ENCODE data around the gene NAT9. TPM values are rescaled to one million over a fixed set of nuclear protein-coding genes. Genes with fewer than 3 reads are reported as not detected.
A peak's percentile ranks its signal among the peaks of the same experiment; 100 is the strongest.

Gene NAT9
- total and polyA plus RNA-seq, 4 experiments from 2014 or later = 11.9 to 70.3 (median 39.6) TPM

DNA sequence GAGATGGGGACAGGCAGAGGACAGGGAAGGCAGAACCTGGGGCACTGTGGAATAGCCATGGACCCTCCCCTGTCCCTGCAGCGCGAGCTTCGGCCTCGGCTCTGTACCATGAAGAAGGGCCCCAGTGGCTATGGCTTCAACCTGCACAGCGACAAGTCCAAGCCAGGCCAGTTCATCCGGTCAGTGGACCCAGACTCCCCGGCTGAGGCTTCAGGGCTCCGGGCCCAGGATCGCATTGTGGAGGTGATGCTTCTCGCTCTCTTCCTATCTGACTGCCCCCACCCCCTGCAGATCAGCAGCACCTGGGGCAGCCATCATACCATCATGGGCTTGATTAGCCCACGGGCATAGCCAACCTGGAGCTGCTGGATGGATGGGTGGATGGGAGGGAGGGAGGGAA is 14.2 kb downstream of the NAT9 start:
- ChIA-PET POLR2A (ENCODE audit: partially characterized antibody) (interaction anchor here (0.9 to 20.4 kb wide), 3 partner anchors 12 to 24 kb away, joined by 4 to 489 read pairs (median 217); partner anchors contain the start of genes NAT9, NHERF1 and RAB37), CTCF (ENCODE audit: partially characterized antibody) (interaction anchor here (1.1 to 9.0 kb wide), 7 partner anchors 8 to 104 kb away, joined by 3 to 74 read pairs (median 11); partner anchors contain the start of gene RAB37)
- DNase-seq = peak in 1 of 5 donors; percentile 2
- Mint-ChIP-seq H3K4me1 (peaks cover 33 to 68% (median 46%) of the 10 kb centered on the region in 4 donors), H3K4me3 (no peak overlapping the region), H3K9me3 (no peaks in the 10 kb centered on the region), H3K27ac (peak overlapping the region in 2 of 7 donors; percentile 79 to 93), H3K36me3 (peaks cover 16 to 38% of the 10 kb centered on the region in 2 donors), H3K27me3 (no peaks in the 10 kb centered on the region)
- no peak overlapping the region for H3K27ac ChIP-seq (ENCODE audit: low read depth, low read length)
- H3K4me3 ChIP-seq (ENCODE audit: low read length in 2 of 2) = no peak overlapping the region
- no peaks in the 10 kb centered on the region for H3K27me3 ChIP-seq (ENCODE audit: insufficient read depth, low read length)
- no peaks in the 10 kb centered on the region for H3K9me3 ChIP-seq (ENCODE audit: control insufficient read depth in 1 of 2, low read length in 2 of 2)
- intact Hi-C loops (cut with micrococcal nuclease) = no loop called here
- H3K4me1 ChIP-seq (ENCODE audit: insufficient read depth, low read length) = peaks cover 68% of the 10 kb centered on the region
- peaks cover 44% of the 10 kb centered on the region for H3K36me3 ChIP-seq (ENCODE audit: insufficient read depth, low read length)

DNA sequence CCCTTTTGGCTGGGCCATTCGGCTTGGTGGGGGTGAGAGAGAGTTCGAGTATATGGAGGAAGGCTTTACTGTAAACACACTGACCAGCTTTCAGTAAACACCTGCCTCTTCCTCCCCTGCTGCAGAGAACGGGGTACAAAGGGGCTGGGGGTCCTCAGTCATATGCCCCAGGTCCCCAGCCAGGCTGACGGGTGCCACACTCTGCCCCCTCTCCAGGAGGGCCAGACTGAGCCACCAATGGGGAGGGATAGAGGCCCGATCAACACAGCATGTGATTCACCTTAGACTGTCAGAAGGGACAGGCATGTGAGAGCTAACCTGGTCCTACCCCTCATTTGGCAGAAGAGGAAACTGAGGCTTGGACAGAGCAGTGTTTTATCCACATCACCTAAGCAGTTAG is 14.7 kb downstream of the NAT9 start:
- ChIA-PET POLR2A (ENCODE audit: partially characterized antibody) (interaction anchor here (3.8 to 20.4 kb wide), 3 partner anchors 12 to 24 kb away, joined by 33 to 489 read pairs (median 217); partner anchors contain the start of genes NAT9, NHERF1 and RAB37), CTCF (ENCODE audit: partially characterized antibody) (interaction anchor here (1.6 to 9.4 kb wide), 9 partner anchors 8 to 104 kb away, joined by 5 to 128 read pairs (median 25); partner anchors contain the start of gene RAB37)
- peak in 1 of 5 donors; percentile 1 for DNase-seq
- Mint-ChIP-seq H3K4me3 (peak overlapping the region in 3 of 8 donors; percentile 14 to 20 (median 17)), H3K9me3 (no peaks in the 10 kb centered on the region), H3K4me1 (peaks cover 32 to 69% (median 50%) of the 10 kb centered on the region in 4 donors), H3K27ac (peak overlapping the region; percentile 41 to 93 (median 77)), H3K27me3 (no peaks in the 10 kb centered on the region), H3K36me3 (peaks cover 13 to 35% of the 10 kb centered on the region in 2 donors)
- Histone ChIP-seq H3K27me3 (ENCODE audit: insufficient read depth, low read length) (no peaks in the 10 kb centered on the region), H3K9me3 (ENCODE audit: control insufficient read depth in 1 of 2, low read length in 2 of 2) (no peaks in the 10 kb centered on the region), H3K4me1 (ENCODE audit: insufficient read depth, low read length) (peaks cover 73% of the 10 kb centered on the region), H3K4me3 (ENCODE audit: low read length in 2 of 2) (no peak overlapping the region), H3K27ac (ENCODE audit: low read depth, low read length) (peak overlapping the region; percentile 65), H3K36me3 (ENCODE audit: insufficient read depth, low read length) (peaks cover 41% of the 10 kb centered on the region)
- intact Hi-C loops (cut with micrococcal nuclease) = no loop called here

DNA sequence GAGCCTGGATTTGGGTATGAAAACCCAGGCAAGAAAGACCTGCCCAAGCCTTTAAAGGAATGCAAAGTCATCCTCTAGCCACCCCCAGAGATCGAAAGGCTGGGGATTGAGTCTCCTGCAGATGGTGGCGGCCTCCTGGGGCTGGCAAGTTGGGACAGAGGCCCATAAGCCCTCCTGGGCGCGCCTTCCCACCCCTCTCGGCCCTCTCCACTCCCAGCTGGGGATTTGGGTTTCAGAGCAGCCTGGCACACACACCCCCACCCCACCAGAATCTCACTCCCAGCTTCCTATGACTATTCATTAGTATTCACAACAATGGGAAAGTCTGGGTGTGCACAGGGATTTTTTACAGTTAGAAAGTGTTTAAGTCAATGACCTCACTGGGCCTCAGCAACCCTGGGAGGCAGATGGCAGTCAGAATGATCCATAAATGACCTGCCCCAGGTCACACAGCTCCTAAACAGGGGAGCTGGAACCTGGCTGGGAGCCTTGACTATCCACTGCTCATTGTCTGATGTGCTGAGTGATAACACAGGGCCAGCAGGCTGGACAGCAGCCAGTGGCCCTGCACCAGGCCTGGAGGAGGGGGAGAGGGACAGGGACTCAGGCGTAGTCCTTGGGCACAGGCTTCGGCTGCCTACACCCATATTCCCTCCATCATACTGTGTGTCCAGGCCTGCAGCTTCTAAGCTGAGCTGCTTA is 15.6 kb downstream of the NAT9 start:
- POLR2A ChIA-PET (ENCODE audit: partially characterized antibody) = interaction anchor here (1.4 to 20.4 kb wide), 7 partner anchors 12 to 103 kb away, joined by 3 to 489 read pairs (median 20); partner anchors contain the start of genes NAT9, NHERF1 and RAB37
- H3K4me3 Mint-ChIP-seq = peak overlapping the region in 6 of 8 donors; percentile 8 to 90 (median 40)
- peaks cover 35% of the 10 kb centered on the region for H3K36me3 ChIP-seq (ENCODE audit: insufficient read depth, low read length)

DNA sequence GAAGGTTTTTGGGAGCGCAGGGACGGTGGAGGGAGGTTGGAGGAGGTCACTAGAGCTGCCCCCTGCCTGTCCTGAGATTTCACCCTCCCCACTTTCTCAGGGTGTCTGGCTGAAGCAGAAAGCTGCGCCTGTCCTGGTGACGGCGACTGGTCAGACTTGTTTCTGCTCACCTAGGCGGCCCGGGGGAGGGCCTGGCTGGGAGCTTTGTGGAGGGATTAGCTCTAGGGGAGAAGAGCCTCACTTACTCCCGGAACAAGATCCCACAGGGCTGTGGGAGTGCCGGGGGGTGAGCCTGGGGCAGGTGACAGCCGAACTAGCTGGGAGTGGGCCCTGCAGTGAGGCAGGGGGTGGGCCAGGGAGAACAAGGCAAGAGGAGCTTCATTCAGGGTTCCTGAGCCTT is 16.2 kb downstream of the NAT9 start:
- H3K4me3 ChIP-seq (ENCODE audit: low read length in 2 of 2) = peak overlapping the region in 1 of 2 donors; percentile 34
- intact Hi-C loops (cut with micrococcal nuclease) = loop anchor here (1.0 kb wide), 1 partner anchor 9 kb away; no protein-coding TSS in a partner anchor
- H3K36me3 ChIP-seq (ENCODE audit: insufficient read depth, low read length) = peaks cover 34% of the 10 kb centered on the region
- ChIA-PET POLR2A (ENCODE audit: partially characterized antibody) (interaction anchor here (1.4 to 20.4 kb wide), 7 partner anchors 11 to 102 kb away, joined by 3 to 489 read pairs (median 20); partner anchors contain the start of genes NAT9, NHERF1 and RAB37), CTCF (ENCODE audit: partially characterized antibody) (interaction anchor here (0.5 to 9.4 kb wide), 17 partner anchors 8 to 405 kb away, joined by 3 to 128 read pairs (median 10); partner anchors contain the start of genes NAT9 and RAB37)
- Mint-ChIP-seq H3K4me1 (peaks cover 39 to 78% (median 60%) of the 10 kb centered on the region in 4 donors), H3K27me3 (no peaks in the 10 kb centered on the region), H3K36me3 (peaks cover 12 to 33% of the 10 kb centered on the region in 2 donors), H3K4me3 (peak overlapping the region; percentile 20 to 90 (median 84)), H3K9me3 (no peaks in the 10 kb centered on the region), H3K27ac (peak overlapping the region; percentile 26 to 93 (median 79))
- H3K4me1 ChIP-seq (ENCODE audit: insufficient read depth, low read length) = peaks cover 88% of the 10 kb centered on the region
- H3K27ac ChIP-seq (ENCODE audit: low read depth, low read length) = peak overlapping the region; percentile 65
- no peaks in the 10 kb centered on the region for H3K27me3 ChIP-seq (ENCODE audit: insufficient read depth, low read length)
- DNase-seq = peak in 1 of 5 donors; percentile 33
- no peaks in the 10 kb centered on the region for H3K9me3 ChIP-seq (ENCODE audit: control insufficient read depth in 1 of 2, low read length in 2 of 2)

More for the DNA sequence above, 15.6 kb downstream of the NAT9 start:
- DNase-seq = peak in 1 of 5 donors; percentile 31
- H3K27ac Mint-ChIP-seq = peak overlapping the region; percentile 46 to 93 (median 77)
- H3K27me3 ChIP-seq (ENCODE audit: insufficient read depth, low read length) = no peaks in the 10 kb centered on the region
- H3K27me3 Mint-ChIP-seq = no peaks in the 10 kb centered on the region
- peaks cover 33 to 72% (median 53%) of the 10 kb centered on the region in 4 donors for H3K4me1 Mint-ChIP-seq
- H3K9me3 Mint-ChIP-seq = no peaks in the 10 kb centered on the region
- peak overlapping the region; percentile 65 for H3K27ac ChIP-seq (ENCODE audit: low read depth, low read length)
- CTCF ChIA-PET (ENCODE audit: partially characterized antibody) = interaction anchor here (0.5 to 9.4 kb wide), 15 partner anchors 9 to 404 kb away, joined by 3 to 128 read pairs (median 13); partner anchors contain the start of genes NAT9 and RAB37
- peaks cover 81% of the 10 kb centered on the region for H3K4me1 ChIP-seq (ENCODE audit: insufficient read depth, low read length)
- intact Hi-C loops (cut with micrococcal nuclease) = no loop called here
- peaks cover 10 to 30% of the 10 kb centered on the region in 2 donors for H3K36me3 Mint-ChIP-seq
- H3K9me3 ChIP-seq (ENCODE audit: control insufficient read depth in 1 of 2, low read length in 2 of 2) = no peaks in the 10 kb centered on the region
- H3K4me3 ChIP-seq (ENCODE audit: low read length in 2 of 2) = no peak overlapping the region

DNA sequence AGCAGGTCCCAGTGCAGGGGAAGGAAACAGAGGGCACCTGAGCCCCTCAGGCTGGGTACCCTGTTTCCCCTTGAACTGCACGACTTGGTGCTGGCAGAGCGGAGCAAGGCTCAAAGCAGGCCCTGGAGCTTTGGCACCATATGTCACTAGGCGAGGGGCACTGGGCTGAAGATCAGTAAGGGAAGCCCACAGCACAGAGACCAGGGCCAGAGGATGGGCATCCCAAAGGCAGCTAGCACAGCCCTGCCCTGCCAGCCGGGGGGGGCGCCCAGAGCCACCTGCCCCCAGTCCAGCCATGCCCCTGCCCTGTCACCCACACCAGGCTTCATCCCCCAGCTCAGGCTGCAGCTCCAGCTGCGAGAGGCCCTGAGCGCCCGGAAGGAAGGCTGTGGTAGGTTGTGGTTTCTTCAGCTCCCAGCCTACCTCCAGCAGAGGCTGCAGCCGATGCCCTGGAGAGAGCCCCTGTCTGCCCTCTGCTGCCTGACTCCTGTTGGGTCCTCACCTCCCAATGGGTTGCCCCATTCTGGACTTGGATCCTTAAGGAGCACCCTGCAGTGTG is 16.8 kb downstream of the NAT9 start:
- no peaks in the 10 kb centered on the region for H3K9me3 Mint-ChIP-seq
- no peaks in the 10 kb centered on the region for H3K27me3 Mint-ChIP-seq
- peak overlapping the region; percentile 74 to 90 (median 84) for H3K4me3 Mint-ChIP-seq
- peak overlapping the region; percentile 84 to 93 (median 90) for H3K27ac Mint-ChIP-seq
- intact Hi-C loops (cut with micrococcal nuclease) = loop anchor here (1.0 kb wide), 1 partner anchor 8 kb away; no protein-coding TSS in a partner anchor
- Histone ChIP-seq H3K4me3 (ENCODE audit: low read length in 2 of 2) (peak overlapping the region; percentile 34 to 54), H3K27me3 (ENCODE audit: insufficient read depth, low read length) (no peaks in the 10 kb centered on the region), H3K4me1 (ENCODE audit: insufficient read depth, low read length) (peaks cover 94% of the 10 kb centered on the region), H3K27ac (ENCODE audit: low read depth, low read length) (peak overlapping the region; percentile 65), H3K9me3 (ENCODE audit: control insufficient read depth in 1 of 2, low read length in 2 of 2) (no peaks in the 10 kb centered on the region), H3K36me3 (ENCODE audit: insufficient read depth, low read length) (peaks cover 28% of the 10 kb centered on the region)
- POLR2A ChIA-PET (ENCODE audit: partially characterized antibody) = interaction anchor here (1.1 to 20.4 kb wide), 8 partner anchors 10 to 114 kb away, joined by 3 to 489 read pairs (median 13); partner anchors contain the start of genes FDXR, NAT9, NHERF1 and RAB37
- peaks cover 10 to 35% of the 10 kb centered on the region in 2 donors for H3K36me3 Mint-ChIP-seq
- CTCF ChIA-PET (ENCODE audit: partially characterized antibody) = interaction anchor here (0.9 to 9.4 kb wide), 18 partner anchors 8 to 104 kb away, joined by 3 to 128 read pairs (median 8); partner anchors contain the start of genes NAT9 and RAB37
- peaks cover 42 to 84% (median 65%) of the 10 kb centered on the region in 4 donors for H3K4me1 Mint-ChIP-seq
- DNase-seq = peak; percentile 63 to 75 (median 64)

DNA sequence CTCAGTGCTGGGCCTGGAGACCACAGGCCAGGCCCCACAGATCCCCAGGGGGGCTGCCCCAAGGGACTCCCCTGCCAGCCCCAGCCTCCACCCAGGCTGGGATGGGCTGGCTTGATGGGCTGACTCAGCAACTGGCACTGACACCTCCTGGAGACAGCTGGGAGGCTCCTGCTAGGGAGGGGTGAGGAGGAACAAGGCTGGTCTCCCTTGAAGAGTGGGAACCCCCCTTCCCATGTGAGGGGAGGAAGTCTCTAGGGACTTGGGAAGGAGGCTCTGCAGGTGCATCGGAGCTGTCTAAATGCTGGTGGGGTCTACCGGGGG is 17.3 kb downstream of the NAT9 start:
- Histone ChIP-seq H3K4me3 (ENCODE audit: low read length in 2 of 2) (peak overlapping the region; percentile 34 to 54), H3K9me3 (ENCODE audit: control insufficient read depth in 1 of 2, low read length in 2 of 2) (no peaks in the 10 kb centered on the region), H3K4me1 (ENCODE audit: insufficient read depth, low read length) (peaks cover 99% of the 10 kb centered on the region), H3K27me3 (ENCODE audit: insufficient read depth, low read length) (no peaks in the 10 kb centered on the region), H3K27ac (ENCODE audit: low read depth, low read length) (peak overlapping the region; percentile 65), H3K36me3 (ENCODE audit: insufficient read depth, low read length) (peaks cover 23% of the 10 kb centered on the region)
- Mint-ChIP-seq H3K36me3 (peaks cover 10 to 33% of the 10 kb centered on the region in 2 donors), H3K9me3 (no peaks in the 10 kb centered on the region), H3K27ac (peak overlapping the region; percentile 84 to 93 (median 90)), H3K27me3 (no peaks in the 10 kb centered on the region), H3K4me3 (peak overlapping the region; percentile 74 to 90 (median 84)), H3K4me1 (peaks cover 42 to 89% (median 68%) of the 10 kb centered on the region in 4 donors)
- ChIA-PET POLR2A (ENCODE audit: partially characterized antibody) (interaction anchor here (1.1 to 20.4 kb wide), 7 partner anchors 10 to 114 kb away, joined by 3 to 489 read pairs (median 20); partner anchors contain the start of genes FDXR, NAT9, NHERF1 and RAB37), CTCF (ENCODE audit: partially characterized antibody) (interaction anchor here (0.9 to 9.4 kb wide), 15 partner anchors 8 to 103 kb away, joined by 3 to 128 read pairs (median 10); partner anchors contain the start of genes NAT9 and RAB37)
- DNase-seq = peak in 1 of 5 donors; percentile 56
- intact Hi-C loops (cut with micrococcal nuclease) = loop anchor here (1.0 kb wide), 1 partner anchor 8 kb away; no protein-coding TSS in a partner anchor
